NCI-H524 treated with DMSO at 0.1 percent for 48 hours (cell line): Measurements from ENCODE around the gene SLC29A1.

Experiments
- DNase-seq: peaks from one replicate; lab custom pipeline; 2025; lab: John Stamatoyannopoulos, UW

SLC29A1 gene

DNA sequence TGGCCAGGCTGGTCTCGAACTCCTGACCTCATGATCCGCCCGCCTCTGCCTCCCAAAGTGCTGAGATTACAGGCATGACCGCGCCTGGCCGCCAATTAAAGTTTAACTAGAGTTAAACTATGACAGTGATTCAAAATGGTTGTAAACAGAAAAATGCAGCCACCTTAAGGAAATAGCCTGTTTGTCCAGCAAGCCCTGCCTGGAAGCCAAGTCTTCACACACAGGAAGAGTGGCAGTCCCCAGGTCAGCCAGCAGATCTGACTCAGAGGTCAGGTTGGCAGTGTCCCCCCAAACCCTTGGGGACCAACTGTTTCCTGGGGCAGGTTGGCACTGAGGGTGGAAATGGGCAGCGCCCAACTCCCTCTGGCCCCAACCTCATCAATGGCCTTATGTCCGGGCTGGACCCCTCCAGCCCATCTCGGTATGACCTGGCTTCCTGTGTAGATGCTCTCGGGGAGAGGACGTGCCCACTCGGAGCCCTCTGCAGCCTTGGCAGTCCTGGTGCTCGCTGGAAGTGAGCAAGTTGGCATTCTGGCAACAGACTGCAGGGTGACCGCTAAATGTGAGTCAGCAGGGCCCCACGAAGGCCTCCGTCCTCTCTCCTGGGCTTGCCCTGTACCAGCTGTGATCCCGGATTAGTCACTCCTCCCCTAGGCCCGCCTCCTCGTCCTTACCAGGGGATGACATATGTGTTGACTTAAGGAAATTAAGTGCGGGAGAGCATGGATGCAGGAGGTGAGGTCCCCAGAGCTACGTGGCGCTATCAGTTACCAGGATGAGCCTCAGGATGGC is 13.8 kb downstream of the SLC29A1 start:
- peak; percentile 88 for DNase-seq

DNA sequence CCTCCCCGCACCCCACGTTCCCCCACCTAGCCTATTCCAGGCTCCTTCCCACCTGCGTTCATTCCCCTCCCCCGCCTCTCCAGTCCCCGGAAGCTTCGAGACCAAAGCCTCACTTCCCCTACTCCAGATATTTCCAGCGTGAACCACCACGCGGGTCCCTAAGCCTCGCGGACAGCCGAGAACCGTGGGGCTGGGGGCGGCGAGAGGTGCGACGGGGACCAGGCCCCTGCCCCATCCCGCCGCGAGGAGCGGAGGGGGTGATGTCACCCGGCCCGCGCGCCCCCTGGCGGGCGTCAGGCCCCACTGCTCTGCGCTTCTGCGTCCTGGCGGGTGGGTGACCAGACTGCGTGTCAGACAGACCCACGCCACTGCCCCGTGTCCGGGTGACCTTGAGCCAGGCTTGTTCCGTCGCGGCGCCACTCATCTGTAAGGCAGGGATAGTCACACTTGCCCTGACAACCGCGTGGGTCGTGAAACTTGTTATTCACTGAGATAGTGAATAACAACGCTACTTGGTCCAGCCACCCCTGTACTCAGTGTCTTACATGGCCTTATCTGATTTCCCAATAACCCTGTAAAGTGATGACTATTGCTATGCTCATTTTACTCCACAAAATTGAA is 14.5 kb downstream of the SLC29A1 start:
- no peak for DNase-seq

DNA sequence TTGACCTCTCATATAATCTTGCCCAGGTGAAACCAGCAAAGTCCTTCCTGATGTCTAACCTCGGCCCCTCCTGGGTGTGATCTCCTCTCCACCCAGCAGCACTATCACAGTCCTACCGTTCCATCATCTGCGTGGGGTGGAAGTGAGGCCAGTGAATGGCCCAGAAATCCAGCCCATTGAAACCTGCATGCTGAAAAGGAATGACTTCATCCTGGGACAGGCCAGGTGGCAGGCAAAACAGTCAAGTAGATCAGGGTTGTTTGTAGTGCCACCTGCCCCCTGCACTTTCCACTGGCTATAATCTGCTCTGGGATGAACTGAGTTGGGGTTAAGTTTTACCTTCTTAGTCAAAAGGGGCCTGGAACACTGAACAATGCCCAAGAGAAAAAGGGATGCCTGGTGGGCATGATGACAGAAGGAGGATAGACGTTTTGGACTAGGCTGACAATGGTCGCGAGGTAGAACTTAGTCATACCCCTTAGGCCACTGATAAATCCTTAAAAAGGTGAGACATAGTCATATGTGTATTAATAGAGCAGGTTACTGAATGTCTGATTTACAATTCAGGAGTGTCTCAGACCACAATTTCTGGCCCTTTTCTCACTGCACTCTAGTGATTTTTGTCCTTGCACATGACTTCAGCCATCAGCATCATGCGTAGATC is 15.4 kb downstream of the SLC29A1 start:
- DNase-seq: no peak

DNA sequence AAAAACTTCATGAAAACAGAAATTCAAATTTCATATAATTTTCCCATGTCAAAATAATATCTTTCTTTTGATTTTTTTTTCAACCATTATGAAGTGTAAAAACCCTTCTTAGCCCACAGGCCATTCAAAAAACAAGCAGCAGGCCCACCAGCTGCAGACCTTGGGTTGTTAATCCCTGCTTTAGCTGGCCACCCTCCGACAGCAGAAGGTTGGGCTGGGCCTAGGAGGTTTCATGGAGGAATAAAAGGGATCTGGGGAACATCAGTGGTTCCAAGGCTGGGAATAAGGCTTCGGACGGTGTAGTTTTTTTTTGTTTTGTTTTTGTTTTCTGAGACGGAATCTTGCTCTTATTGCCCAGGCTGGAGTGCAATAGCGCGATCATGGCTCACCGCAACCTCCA is 19.9 kb downstream of the SLC29A1 start:
- DNase-seq: no peak

DNA sequence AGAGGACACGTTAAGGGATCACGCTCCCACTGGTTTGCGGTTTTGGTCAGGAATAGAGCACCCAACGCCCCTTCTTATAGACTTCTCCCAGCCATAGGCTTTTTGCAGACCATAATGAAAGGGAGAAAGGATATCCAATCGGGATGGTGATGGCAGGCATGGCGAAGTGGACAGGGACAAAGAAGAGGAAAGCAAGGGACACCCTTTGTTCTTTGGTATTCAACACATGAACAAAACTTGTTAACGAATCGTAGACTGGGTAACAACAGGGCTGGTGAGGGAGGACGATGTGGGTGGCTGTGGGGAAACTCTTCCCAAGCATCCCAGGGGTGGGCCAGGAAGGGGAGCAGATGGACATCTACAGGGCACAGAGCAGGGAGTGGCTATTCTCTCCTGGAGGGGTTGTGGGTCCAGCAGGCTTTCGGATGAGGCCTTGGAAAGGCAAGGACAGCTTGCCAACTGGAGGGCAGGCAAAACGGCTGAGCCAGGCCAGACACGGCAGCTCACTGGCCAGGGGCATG is 22.1 kb downstream of the SLC29A1 start:
- no peak for DNase-seq

DNA sequence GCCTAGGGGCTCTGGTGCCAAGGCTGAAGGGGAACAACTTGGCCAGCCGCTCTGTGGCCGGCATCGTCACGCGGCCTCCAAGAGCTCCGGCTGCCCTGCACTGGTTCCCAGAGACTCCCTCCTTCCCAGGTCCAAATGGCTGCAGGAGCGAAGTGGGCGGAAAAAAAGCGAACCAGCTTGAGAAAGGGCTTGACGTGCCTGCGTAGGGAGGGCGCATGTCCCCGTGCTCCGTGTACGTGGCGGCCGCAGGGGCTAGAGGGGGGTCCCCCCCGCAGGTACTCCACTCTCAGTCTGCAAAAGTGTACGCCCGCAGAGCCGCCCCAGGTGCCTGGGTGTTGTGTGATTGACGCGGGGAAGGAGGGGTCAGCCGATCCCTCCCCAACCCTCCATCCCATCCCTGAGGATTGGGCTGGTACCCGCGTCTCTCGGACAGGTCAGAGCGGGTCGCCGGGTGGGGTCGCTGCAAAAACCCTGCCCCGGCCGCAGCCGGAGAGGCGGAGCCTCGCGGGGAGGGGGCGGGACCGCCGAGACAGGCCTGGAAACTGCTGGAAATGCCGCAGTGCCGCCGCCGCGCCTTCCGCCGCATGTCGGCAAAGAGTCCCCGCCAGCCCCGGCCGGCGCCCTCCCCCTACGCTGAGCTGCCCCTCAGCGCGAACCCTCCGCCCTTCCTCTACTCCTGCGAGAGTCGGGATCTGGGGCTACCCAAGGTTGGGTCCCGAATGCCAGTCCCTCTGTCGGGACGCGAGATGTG is 22.7 kb downstream of the SLC29A1 start:
- no peak for DNase-seq

DNA sequence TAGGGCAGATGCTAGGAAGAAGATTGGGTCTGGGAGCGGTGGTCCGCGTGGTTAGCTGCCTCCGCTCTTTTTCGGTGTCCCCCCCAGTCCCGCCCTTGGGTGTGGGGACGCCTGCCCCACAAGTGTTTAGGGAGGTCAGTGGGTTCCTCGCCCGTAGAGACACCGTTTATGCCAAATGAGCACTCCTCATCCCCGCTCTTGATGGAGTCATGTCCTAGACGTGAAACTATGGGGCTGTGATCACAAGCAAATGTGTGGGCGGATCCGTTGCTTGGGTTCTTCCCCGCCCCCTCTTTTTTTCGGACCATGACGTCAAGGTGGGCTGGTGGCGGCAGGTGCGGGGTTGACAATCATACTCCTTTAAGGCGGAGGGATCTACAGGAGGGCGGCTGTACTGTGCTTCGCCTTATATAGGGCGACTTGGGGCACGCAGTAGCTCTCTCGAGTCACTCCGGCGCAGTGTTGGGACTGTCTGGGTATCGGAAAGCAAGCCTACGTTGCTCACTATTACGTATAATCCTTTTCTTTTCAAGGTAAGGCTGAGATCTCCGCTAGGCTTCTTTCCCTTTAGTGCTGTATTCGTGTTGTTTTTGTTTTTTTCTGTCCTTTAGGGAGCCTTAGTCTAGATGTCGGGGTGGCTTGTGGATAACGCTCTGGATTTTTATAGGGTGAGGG is 23.4 kb downstream of the SLC29A1 start, which contains the start of gene HSP90AB1:
TSS of gene HSP90AB1 (plus strand) at position 439 of the 675 bp plus-strand sequence. CDS start 1,529 bp downstream, outside the sequence.
- peak; percentile 87 for DNase-seq

DNA sequence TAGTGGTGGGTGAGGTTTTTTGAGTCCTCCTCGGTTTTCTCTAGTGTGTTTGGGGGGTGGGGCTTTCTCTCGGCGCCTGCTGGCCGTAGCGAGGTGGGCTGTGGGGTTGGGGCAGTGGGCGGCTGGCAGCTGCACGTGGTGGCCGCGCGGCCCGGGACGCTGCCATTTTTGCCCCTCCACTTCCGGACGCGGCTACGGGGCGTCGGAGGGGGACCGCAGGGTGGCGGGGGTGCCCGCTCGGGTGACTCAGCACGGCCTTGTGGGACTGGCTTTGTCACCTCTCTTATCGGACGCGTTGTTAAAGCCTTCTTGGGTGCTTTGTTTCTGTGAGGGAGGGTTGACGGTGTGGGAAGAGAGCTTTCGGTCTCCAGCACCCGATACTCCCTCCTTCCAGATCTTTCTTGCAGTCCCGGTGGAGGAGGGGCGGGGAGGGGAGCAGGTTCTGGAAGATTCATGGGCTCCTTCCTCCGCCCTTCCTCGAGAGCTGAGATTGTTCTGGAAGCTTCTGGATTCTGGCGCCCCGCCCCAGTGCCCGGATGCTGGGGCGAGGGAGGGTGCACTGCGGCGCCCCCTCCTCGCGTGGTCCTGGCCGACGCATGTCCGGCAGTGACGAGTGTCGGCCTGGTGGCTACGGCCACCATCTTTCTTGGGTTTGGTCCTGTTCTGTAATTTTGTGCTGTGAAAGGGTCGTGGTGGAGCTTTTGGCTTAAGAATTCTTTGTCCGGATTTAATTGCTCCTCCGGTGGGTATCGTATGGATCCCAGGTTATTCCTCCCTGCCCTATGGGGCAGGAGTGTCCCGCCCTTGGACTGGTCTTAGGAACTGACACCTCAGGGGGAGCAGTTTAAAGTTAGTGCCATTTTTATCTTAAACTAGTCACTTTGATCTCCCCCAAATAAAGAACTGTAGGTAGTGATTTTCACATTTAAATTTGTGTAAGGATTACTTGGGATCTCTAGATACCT is 24.2 kb downstream of the SLC29A1 start:
- DNase-seq: no peak

DNA sequence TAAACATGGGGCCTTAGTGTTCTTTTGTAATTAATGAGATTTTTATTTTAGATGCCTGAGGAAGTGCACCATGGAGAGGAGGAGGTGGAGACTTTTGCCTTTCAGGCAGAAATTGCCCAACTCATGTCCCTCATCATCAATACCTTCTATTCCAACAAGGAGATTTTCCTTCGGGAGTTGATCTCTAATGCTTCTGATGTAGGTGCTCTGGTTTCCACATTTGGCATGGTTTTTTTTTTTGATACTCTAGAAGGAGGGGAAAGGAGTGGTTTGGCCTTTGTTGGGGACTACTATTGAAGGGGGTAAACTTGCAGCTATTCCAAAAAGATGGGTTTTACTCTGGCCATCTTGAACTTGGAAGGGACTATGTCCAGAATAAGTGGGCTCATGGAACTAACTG is 25.2 kb downstream of the SLC29A1 start:
- DNase-seq: no peak

DNA sequence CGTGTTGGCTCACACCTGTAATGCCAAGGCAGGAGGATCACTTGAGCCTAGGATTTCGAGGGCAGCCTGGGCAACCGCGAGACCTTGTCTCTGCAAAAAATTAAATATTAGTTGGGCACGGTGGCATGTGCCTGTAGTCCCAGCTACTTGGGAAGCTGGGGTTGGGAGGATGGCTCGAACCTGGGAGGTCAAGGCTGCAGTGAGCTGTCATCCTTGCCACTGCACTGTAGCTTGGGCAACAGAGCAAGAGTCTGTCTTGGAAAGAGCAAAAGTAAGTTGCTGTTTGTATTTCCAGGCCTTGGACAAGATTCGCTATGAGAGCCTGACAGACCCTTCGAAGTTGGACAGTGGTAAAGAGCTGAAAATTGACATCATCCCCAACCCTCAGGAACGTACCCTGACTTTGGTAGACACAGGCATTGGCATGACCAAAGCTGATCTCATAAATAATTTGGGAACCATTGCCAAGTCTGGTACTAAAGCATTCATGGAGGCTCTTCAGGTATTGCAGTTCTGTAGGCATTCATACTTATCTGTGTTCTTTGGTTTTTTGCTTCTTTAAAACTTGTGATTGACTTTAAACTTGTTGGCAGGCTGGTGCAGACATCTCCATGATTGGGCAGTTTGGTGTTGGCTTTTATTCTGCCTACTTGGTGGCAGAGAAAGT is 25.8 kb downstream of the SLC29A1 start:
- DNase-seq: no peak

DNA sequence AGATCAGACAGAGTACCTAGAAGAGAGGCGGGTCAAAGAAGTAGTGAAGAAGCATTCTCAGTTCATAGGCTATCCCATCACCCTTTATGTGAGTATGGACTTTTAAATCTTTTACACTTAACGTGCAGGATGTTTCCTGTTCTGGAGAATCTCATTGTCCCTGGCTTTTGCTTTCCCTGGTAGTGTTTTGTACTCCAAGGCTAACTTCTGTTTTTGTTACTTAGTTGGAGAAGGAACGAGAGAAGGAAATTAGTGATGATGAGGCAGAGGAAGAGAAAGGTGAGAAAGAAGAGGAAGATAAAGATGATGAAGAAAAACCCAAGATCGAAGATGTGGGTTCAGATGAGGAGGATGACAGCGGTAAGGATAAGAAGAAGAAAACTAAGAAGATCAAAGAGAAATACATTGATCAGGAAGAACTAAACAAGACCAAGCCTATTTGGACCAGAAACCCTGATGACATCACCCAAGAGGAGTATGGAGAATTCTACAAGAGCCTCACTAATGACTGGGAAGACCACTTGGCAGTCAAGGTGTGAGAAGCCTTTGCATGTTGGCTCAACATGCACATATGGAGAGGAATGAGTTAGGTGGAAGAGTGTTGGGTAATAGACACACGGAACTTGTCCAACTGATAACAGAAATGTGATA is 26.8 kb downstream of the SLC29A1 start:
- no peak for DNase-seq

DNA sequence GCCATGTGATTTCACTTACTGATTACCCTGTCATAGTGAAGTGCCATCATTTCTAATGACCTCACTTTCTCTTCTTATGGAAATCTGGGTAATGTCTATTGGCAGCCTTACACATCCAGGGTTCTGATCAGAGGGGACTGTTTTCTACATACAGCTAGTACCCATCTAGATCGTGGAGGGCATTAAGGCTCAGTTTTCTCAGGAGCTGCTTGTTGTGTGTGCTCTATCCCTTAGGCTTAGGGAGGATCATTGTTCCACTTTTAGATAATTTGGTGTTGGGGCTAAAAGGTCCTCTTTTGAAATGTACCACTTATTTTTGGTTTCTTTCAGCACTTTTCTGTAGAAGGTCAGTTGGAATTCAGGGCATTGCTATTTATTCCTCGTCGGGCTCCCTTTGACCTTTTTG is 27.3 kb downstream of the SLC29A1 start:
- no peak for DNase-seq

DNA sequence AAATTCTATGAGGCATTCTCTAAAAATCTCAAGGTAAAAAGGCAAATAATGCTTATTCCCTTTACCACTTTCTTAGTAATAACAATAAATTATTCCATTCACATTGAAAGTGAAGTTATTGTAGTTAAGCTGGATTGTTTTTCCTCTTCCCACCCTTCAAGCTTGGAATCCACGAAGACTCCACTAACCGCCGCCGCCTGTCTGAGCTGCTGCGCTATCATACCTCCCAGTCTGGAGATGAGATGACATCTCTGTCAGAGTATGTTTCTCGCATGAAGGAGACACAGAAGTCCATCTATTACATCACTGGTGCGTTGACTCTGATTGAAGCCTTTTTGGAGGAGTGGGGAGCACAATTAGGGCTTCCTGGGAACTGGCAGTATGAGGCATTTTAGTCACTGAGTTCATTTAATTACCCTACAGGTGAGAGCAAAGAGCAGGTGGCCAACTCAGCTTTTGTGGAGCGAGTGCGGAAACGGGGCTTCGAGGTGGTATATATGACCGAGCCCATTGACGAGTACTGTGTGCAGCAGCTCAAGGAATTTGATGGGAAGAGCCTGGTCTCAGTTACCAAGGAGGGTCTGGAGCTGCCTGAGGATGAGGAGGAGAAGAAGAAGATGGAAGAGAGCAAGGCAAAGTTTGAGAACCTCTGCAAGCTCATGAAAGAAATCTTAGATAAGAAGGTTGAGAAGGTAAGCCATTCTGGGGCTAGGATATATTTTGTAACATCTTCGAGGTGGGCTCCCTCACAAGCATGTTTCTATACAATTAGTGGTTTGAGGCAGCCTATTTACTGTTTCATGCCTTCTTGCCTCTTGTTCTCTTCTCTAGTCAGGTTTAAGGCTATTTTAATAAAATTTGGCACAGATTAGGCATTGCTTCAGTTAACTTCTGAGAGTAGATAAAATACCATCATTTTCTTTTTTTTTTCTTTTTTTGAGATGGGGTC is 28.5 kb downstream of the SLC29A1 start:
- no peak for DNase-seq

DNA sequence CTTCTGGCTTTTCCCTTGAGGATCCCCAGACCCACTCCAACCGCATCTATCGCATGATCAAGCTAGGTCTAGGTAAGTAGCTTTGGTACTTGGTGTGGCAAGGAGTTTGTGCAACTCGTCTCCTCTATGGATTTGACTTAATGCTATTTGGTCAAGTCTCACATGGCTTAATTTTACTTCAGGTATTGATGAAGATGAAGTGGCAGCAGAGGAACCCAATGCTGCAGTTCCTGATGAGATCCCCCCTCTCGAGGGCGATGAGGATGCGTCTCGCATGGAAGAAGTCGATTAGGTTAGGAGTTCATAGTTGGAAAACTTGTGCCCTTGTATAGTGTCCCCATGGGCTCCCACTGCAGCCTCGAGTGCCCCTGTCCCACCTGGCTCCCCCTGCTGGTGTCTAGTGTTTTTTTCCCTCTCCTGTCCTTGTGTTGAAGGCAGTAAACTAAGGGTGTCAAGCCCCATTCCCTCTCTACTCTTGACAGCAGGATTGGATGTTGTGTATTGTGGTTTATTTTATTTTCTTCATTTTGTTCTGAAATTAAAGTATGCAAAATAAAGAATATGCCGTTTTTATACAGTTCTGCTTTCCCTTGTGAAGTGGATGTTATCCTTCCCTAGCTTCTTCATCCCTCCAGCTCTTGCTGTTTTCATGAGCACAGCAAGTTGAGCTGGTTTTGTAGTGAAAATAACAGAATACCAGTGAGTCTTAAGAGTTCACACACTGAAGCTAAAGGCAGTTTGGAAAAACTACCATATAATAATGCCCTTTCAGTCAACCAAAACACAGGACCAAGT is 30.1 kb downstream of the SLC29A1 start:
- DNase-seq: no peak

DNA sequence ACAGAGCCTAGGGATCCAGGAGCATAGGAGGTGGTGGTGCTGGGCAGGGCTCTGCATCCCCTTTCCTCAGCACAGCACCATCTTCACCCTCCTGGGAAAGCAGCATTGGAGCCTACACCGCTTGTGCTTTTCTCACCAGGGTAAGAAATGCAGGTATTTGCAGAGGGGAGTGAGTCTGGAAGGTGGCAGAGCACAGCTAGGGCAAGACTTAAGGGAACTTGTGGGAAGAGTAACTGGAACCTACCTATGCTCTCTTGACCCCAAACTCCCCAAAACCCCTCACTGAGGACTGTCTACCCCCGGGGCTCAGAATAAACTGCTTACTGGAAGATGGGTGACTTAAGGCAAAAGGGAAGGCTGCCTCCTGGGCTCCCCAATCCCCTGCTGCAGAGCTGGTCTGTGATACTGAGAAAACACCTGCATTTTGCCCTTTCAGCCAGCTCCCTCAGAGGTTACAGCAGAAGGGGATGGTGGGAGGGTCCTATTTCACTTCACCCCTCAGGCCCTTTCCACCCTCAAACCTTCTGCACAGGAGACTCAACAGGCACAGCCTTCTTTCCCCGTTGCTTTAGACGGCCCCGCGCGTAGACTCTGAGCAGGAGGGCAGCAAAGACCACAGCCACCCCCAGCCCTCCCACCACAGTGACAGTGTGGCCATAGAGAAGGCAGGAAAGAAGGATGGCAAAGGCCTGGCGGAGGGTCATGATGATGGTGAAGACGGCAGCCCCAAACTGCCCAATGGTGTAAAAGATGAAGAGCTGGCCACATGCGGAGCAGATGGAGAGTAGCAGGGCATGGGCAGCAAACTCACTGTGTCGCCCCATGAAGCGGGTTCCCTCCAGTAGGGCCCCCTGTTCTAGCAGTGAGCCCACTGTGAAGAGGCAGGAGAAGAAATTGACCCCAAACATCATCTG is 31.1 kb downstream of the SLC29A1 start:
- no peak for DNase-seq
